ENCODE measurements around the gene TNFRSF4.

Gene TNFRSF4

GRCh38 chr1:1210726-1211540 lies 3.0 kb downstream of the TNFRSF4 start:
- H3K27me3 Mint-ChIP-seq, result peaks cover 7% of the 10 kb centered on the region
- no peak overlapping the region for H3K27ac Mint-ChIP-seq
- no peak overlapping the region for H3K4me3 Mint-ChIP-seq
- H3K36me3 Mint-ChIP-seq, result no peaks in the 10 kb centered on the region
- no peaks in the 10 kb centered on the region for H3K9me3 Mint-ChIP-seq
- DNase-seq (ENCODE audit: low spot score in 2 of 2), result no peak
- H3K4me1 Mint-ChIP-seq, result peaks cover 29% of the 10 kb centered on the region
- ATAC-seq (ENCODE audit: low read depth), result no peak

GRCh38 chr1:1208713-1209433 lies 5.1 kb downstream of the TNFRSF4 start:
- Mint-ChIP-seq H3K27me3 (peaks cover 7% of the 10 kb centered on the region), H3K36me3 (no peaks in the 10 kb centered on the region), H3K27ac (peak overlapping the region; percentile 60), H3K4me3 (peak overlapping the region; percentile 75), H3K9me3 (no peaks in the 10 kb centered on the region), H3K4me1 (peaks cover 23% of the 10 kb centered on the region)
- DNase-seq (ENCODE audit: low spot score in 2 of 2) (no peak), ATAC-seq (ENCODE audit: low read depth) (peak; percentile 43)

DNA sequence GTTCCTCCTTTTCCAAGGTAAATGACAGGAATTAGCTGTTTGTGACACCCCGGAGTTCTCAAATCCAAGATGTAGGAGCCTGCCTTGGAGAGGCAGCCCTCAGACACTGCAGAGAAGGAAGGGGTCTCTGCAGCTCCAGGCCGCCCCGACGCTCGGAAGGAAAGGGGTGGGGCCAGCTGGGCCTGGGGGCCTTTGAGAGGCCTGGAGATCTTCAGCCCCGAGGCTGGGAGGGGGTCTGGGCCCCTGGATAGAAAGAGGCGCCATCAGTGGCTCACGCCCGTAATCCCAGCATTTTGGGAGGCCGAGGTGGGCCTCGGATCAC lies 6.4 kb downstream of the TNFRSF4 start:
- no peak for DNase-seq (ENCODE audit: low spot score in 2 of 2)
- Mint-ChIP-seq H3K4me1 (peaks cover 23% of the 10 kb centered on the region), H3K36me3 (no peaks in the 10 kb centered on the region), H3K27ac (peak overlapping the region; percentile 60), H3K4me3 (no peak overlapping the region), H3K9me3 (no peaks in the 10 kb centered on the region), H3K27me3 (peaks cover 7% of the 10 kb centered on the region)
- ATAC-seq (ENCODE audit: low read depth), result no peak

GRCh38 chr1:1206966-1207531 lies 6.9 kb downstream of the TNFRSF4 start:
- Mint-ChIP-seq H3K4me1 (peaks cover 23% of the 10 kb centered on the region), H3K27ac (peak overlapping the region; percentile 47), H3K36me3 (no peaks in the 10 kb centered on the region), H3K27me3 (peaks cover 7% of the 10 kb centered on the region), H3K4me3 (peak overlapping the region; percentile 80), H3K9me3 (no peaks in the 10 kb centered on the region)
- DNase-seq (ENCODE audit: low spot score in 2 of 2), result no peak
- peak; percentile 9 for ATAC-seq (ENCODE audit: low read depth)

GRCh38 chr1:1206376-1206965 lies 7.5 kb downstream of the TNFRSF4 start, which contains the start of gene TNFRSF18:
Gene TNFRSF18 (minus strand): TSS chr1:1206592. CDS start chr1:1206571, 21 bp downstream.
- Mint-ChIP-seq H3K4me1 (peaks cover 23% of the 10 kb centered on the region), H3K36me3 (no peaks in the 10 kb centered on the region), H3K4me3 (peak within 1 kb of the TSS; percentile 80), H3K27ac (peak within 1 kb of the TSS; percentile 47), H3K27me3 (peaks cover 7% of the 10 kb centered on the region), H3K9me3 (no peaks in the 10 kb centered on the region)
- peak in 1 of 2 donors; percentile 59 for DNase-seq (ENCODE audit: low spot score in 2 of 2)
- ATAC-seq (ENCODE audit: low read depth), result peak; percentile 48

GRCh38 chr1:1205769-1206375 lies 8.1 kb downstream of the TNFRSF4 start:
- H3K4me3 Mint-ChIP-seq, result peak overlapping the region; percentile 80
- ATAC-seq (ENCODE audit: low read depth) (no peak), DNase-seq (ENCODE audit: low spot score in 2 of 2) (no peak)
- peaks cover 23% of the 10 kb centered on the region for H3K4me1 Mint-ChIP-seq
- H3K9me3 Mint-ChIP-seq, result no peaks in the 10 kb centered on the region
- H3K27ac Mint-ChIP-seq, result no peak overlapping the region
- H3K27me3 Mint-ChIP-seq, result peaks cover 7% of the 10 kb centered on the region
- H3K36me3 Mint-ChIP-seq, result no peaks in the 10 kb centered on the region

GRCh38 chr1:1204998-1205768 lies 8.8 kb downstream of the TNFRSF4 start:
- Mint-ChIP-seq H3K36me3 (no peaks in the 10 kb centered on the region), H3K9me3 (no peaks in the 10 kb centered on the region), H3K27ac (no peak overlapping the region), H3K4me1 (peaks cover 23% of the 10 kb centered on the region), H3K27me3 (peaks cover 10% of the 10 kb centered on the region), H3K4me3 (peak overlapping the region; percentile 53)
- ATAC-seq (ENCODE audit: low read depth) (no peak), DNase-seq (ENCODE audit: low spot score in 2 of 2) (no peak)

DNA sequence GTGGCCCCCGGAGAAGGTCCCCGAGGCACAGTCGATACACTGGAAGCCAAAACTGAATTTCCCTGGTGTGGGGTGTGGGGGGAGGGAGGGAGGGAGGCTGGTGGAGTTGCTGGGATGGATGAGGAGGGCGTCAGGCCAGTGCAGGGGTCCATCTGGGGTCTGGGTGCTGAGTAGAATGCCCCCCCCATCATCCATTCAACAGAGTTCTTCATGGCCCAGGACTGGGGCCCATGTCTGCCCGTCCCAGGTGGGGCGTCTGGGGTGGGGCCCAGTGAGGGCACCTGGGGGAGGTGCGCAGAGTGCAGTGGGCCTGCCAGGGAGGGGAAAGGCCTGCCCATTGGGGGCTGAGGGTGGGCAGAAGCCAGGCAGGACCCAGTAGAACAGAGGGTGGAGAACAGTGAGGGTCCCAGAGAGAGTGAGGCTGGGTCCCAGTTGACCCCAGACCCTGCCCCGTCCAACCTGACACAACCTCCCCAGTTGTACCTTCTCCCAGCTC lies 9.5 kb downstream of the TNFRSF4 start:
- no peak for ATAC-seq (ENCODE audit: low read depth)
- H3K27me3 Mint-ChIP-seq, result peaks cover 10% of the 10 kb centered on the region
- no peak overlapping the region for H3K27ac Mint-ChIP-seq
- H3K4me1 Mint-ChIP-seq, result peaks cover 21% of the 10 kb centered on the region
- H3K9me3 Mint-ChIP-seq, result no peaks in the 10 kb centered on the region
- H3K36me3 Mint-ChIP-seq, result no peaks in the 10 kb centered on the region
- H3K4me3 Mint-ChIP-seq, result peak overlapping the region; percentile 39
- DNase-seq (ENCODE audit: low spot score in 2 of 2), result no peak

GRCh38 chr1:1203561-1204424 lies 10.2 kb downstream of the TNFRSF4 start:
- Mint-ChIP-seq H3K4me1 (peaks cover 17% of the 10 kb centered on the region), H3K4me3 (no peak overlapping the region), H3K27ac (no peak overlapping the region), H3K27me3 (peaks cover 8% of the 10 kb centered on the region), H3K36me3 (no peaks in the 10 kb centered on the region), H3K9me3 (no peaks in the 10 kb centered on the region)
- ATAC-seq (ENCODE audit: low read depth) (no peak), DNase-seq (ENCODE audit: low spot score in 2 of 2) (no peak)

- peaks cover 11% of the 10 kb centered on the region for H3K4me1 Mint-ChIP-seq
- no peaks in the 10 kb centered on the region for H3K36me3 Mint-ChIP-seq
- no peak for ATAC-seq (ENCODE audit: low read depth)
- H3K9me3 Mint-ChIP-seq, result no peaks in the 10 kb centered on the region
- DNase-seq (ENCODE audit: low spot score in 2 of 2), result peak in 1 of 2 donors; percentile 25
- H3K27ac Mint-ChIP-seq, result peak overlapping the region; percentile 78
- H3K27me3 Mint-ChIP-seq, result peaks cover 4% of the 10 kb centered on the region
- H3K4me3 Mint-ChIP-seq, result no peak overlapping the region
These were observed 11.0 kb downstream of the TNFRSF4 start for GRCh38 chr1:1202831-1203560.

DNA sequence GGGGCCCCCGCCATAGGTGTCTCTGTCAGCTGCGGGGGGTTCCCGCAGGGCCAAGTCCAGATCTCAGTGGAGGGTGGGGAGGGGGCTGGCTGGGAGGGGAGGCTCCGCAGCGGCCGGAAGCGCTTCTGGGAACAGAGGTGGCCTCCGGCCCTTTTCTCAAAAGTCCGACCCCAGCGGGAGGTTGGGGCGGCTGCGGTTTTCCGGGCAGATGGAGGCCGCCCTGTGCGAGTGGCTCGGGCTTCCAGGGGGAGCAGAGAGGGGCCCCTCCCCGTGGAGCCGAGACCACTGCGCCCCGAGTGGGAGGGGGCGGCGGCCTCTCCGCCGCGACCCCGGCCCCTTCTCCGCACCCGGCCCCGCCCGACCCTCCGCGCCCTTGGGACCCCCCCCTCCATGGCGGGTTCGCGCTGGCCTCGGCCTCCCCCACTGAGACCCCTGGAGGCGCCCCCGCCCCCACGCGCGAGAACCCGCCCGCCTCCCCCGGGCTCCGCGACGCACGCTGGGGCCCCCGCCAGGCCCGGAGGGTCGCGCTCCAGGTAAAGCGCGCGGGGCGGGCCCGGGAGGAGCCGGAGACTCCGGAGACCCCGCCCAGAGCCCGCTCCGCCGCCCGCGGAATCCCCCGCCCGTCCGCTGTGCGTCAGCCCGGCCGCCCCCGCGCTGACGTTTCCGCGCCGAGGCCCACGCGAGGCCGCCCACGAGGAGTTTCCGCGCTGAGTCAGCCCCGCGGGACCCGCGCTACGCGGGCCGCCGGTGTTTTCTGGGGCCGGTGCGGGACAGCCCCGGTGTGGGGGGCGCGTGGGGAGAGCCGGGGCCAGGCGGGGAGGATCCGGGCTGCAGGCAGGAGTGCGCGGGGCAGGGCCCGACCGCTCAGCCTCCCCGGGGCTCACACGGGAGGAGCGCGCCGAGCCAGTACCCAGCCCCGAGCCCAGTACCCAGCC lies 12.8 kb downstream of the TNFRSF4 start:
- no peaks in the 10 kb centered on the region for H3K36me3 Mint-ChIP-seq
- H3K27ac Mint-ChIP-seq, result peak overlapping the region; percentile 92
- peaks cover 2% of the 10 kb centered on the region for H3K27me3 Mint-ChIP-seq
- peak; percentile 85 to 89 for DNase-seq (ENCODE audit: low spot score in 2 of 2)
- H3K4me3 Mint-ChIP-seq, result peak overlapping the region; percentile 46
- H3K9me3 Mint-ChIP-seq, result no peaks in the 10 kb centered on the region
- peak; percentile 86 for ATAC-seq (ENCODE audit: low read depth)
- H3K4me1 Mint-ChIP-seq, result peaks cover 4% of the 10 kb centered on the region

Measured in memory B cell (primary cell).